Prostate gland (tissue), 2 donors: ENCODE measurements around the gene PPP2R2D. TPM values are rescaled to one million over a fixed set of nuclear protein-coding genes. Genes with fewer than 3 reads are reported as not detected.

ENCODE experiments used
- DNase-seq: peaks from one replicate; pipeline ENCODE4 v3.0.0-alpha.2; 2019; ENCODE audit warnings: low spot score
- H3K27ac ChIP-seq, 2 donors: fragments of 200-600 bp; sonication (generic); 2 replicates each; pipeline ENCODE4 v1.5.1; 2017 to 2019
- H3K27me3 ChIP-seq: fragments of 200-600 bp; sonication (generic); replicated peaks from 2 replicates; pipeline ENCODE4 v1.5.1; 2019; ENCODE audit not compliant: insufficient read depth
- H3K36me3 ChIP-seq, 2 donors: fragments of 200-600 bp; sonication (generic); 1 replicate in 1 of 2; 2 replicates in 1 of 2; pipeline versions ENCODE4 v1.5.1 to v1.8.1; 2017 to 2019
- H3K4me1 ChIP-seq: fragments of 200-600 bp; sonication (generic); replicated peaks from 2 replicates; pipeline ENCODE4 v1.5.1; 2019
- H3K4me3 ChIP-seq, 2 donors: fragments of 200-600 bp; sonication (generic); 2 replicates each; pipeline ENCODE4 v1.5.1; 2017 to 2019
- H3K9me3 ChIP-seq: fragments of 200-600 bp; sonication (generic); 2 replicates; pipeline ENCODE4 v1.5.1; 2017
- POLR2A ChIP-seq: fragments of 450-650 bp; IDR thresholded peaks from one replicate; pipeline ENCODE4 v1.6.1; 2016; ENCODE audit warnings: antibody characterized with exemption, mild to moderate bottlenecking
- POLR2AphosphoS5 ChIP-seq: sonication (generic); formaldehyde crosslinking; IDR thresholded peaks from one replicate; pipeline ENCODE4 v1.6.1; 2017; ENCODE audit warnings: antibody characterized with exemption
- WGBS: methylation state at CpG from one replicate; pipeline ENCODE4 v1.1.5; 2018; 5-methylcytosine and 5-hydroxymethylcytosine counted together
- intact Hi-C: fragments of 100-400 bp; cut with DNase I; formaldehyde crosslinking; loops from one replicate; pipeline ENCODE4 v1.14.2; 2022
- total RNA-seq, 2 donors: library from RNA; depleted of rRNA; stranded (reverse); fragments of >200 nt; gene quantifications; one replicate each; pipeline ENCODE4 v1.1.0, GENCODE V29; 2016

Gene PPP2R2D
- total RNA-seq, 2 donors from 2014 or later, result 37.0 to 55.2 TPM

- intact Hi-C loops, result no loop called here
- Histone ChIP-seq H3K27me3 (no peaks in the 10 kb centered on the region), H3K4me1 (peaks cover 5% of the 10 kb centered on the region), H3K4me3 (no peak overlapping the region), H3K36me3 (no peaks in the 10 kb centered on the region), H3K27ac (peak overlapping the region; percentile 42 to 67), H3K9me3 (no peaks in the 10 kb centered on the region)
- peak; percentile 51 for DNase-seq
- peak; percentile 52 for TF ChIP-seq POLR2AphosphoS5
- TF ChIP-seq POLR2A, result no peak
- 44% methylated on average over 10 of the region's 10 CpGs for WGBS
These were observed 106.9 kb downstream of the PPP2R2D start for GRCh38 chr10:132007681-132008080.

Other genes starting within 250 kb of the PPP2R2D start
- gene BNIP3, start 80.9 kb downstream of the PPP2R2D start, total RNA-seq, result 100 to 1,000 TPM; 148 to 325 TPM
- gene JAKMIP3, start 164.9 kb downstream of the PPP2R2D start, total RNA-seq, result 1 to 10 TPM; 2.6 to 3.4 TPM